Posterior vena cava (tissue), 2 donors: ENCODE results near the gene NBDY. TPM values are rescaled to one million over a fixed set of nuclear protein-coding genes. Genes with fewer than 3 reads are reported as not detected.
"Not testable (repeated sequence)": the region's sequence is repeated elsewhere in the genome, so short reads cannot be mapped to it uniquely, and the experiment has no call there.

Experiments used
- DNase-seq: peaks from one replicate; pipeline ENCODE4 v3.0.0-alpha.2; 2020; ENCODE audit warnings: low spot score
- intact Hi-C, 2 donors: fragments of 100-400 bp; cut with DNase I; formaldehyde crosslinking; loops; one replicate each; pipeline versions ENCODE4 v1.14.1 to v1.14.2; 2022 to 2023
- total RNA-seq, 2 donors: library from RNA; stranded (reverse); fragmentation: NEBNext Ultra II Directional; extraction: Animal tissue kit (Norgen Biotek cat#: 25700); gene quantifications; one replicate each; pipeline ENCODE4 v1.2.1, GENCODE V29; 2021
- donor health status: DM: yes; HTN: yes; CAD: no.
- donor health status: DM: yes; HTN: yes; CAD: no.

The NBDY gene
- total RNA-seq, 2 donors from 2014 or later, result 30.4 to 37.8 TPM

GRCh38 chrX:56796641-56797395 lies 67.8 kb downstream of the NBDY start:
- intact Hi-C loops, result no loop called here
- peak; percentile 24 for DNase-seq

DNA sequence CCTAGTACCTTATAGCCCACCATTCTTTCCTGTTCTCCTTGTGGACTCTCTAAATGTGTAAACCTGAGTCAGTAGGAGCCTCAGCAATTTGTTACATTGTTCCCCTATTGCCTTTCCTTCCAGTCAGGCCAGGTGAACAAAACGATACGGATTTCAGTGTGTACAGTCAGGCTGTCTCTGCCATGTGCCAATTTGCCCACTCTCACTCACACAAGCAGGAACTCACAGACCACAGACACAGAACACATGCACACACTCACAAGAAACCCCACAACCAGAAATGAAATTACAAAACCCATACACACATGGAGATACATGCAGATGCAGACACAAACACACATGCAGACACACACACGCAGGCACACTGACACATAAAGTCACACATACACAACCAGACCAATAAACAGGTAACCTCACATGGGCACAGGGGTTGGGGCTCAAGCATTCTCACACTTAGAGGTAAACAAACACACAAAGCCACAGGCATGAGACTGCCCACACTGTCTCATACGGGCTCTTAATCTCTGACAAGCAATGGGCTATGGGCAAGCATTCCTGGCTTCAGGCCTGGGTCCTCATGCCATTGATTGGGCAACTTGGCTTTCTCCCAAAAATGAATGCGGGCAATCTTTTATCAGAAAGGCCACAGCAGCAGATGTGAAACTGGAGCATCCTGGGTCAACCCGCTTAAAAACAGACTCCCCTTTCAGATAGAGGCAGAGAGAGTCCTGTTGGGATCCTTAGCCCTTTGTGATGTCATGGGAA lies 68.7 kb downstream of the NBDY start:
- DNase-seq, result peak; percentile 48

DNA sequence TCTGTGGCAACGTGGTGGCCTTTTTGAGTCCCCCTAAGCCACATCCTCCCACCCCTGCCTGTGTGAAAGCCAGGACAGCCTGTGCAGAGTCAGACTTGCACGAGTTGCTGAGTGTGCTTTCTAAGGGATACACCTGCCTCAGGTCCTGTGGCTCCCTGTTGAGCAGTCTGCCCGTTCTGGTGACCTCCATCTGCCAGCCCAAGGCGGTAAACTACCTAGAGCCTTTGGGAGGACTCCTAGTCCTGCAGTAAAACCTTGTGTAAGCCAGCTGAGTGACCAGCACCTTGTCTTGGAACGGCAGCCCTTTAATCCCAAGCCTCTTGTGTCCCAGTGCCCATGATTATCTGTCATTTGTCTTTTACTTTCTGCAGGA lies 69.3 kb downstream of the NBDY start:
- peak; percentile 51 for DNase-seq

More for the DNA sequence above, 68.7 kb downstream of the NBDY start:
- intact Hi-C loops, result no loop called here

GRCh38 chrX:56798866-56799758 lies 70.1 kb downstream of the NBDY start:
- peak; percentile 63 for DNase-seq
- intact Hi-C loops, result no loop called here

More for the DNA sequence above, 69.3 kb downstream of the NBDY start:
- intact Hi-C loops, result no loop called here

- DNase-seq, result peak; percentile 38
- intact Hi-C loops, result loop anchor here in 1 of 2 donors (10.0 kb wide), 1 partner anchor 174 kb away; no protein-coding TSS in a partner anchor
Observed at GRCh38 chrX:56800307-56800706, 71.3 kb downstream of the NBDY start.

- DNase-seq, result peak; percentile 35
- intact Hi-C loops, result loop anchor here in 1 of 2 donors (10.0 kb wide), 1 partner anchor 174 kb away; no protein-coding TSS in a partner anchor
Observed at GRCh38 chrX:56800801-56801200, 71.8 kb downstream of the NBDY start.

DNA sequence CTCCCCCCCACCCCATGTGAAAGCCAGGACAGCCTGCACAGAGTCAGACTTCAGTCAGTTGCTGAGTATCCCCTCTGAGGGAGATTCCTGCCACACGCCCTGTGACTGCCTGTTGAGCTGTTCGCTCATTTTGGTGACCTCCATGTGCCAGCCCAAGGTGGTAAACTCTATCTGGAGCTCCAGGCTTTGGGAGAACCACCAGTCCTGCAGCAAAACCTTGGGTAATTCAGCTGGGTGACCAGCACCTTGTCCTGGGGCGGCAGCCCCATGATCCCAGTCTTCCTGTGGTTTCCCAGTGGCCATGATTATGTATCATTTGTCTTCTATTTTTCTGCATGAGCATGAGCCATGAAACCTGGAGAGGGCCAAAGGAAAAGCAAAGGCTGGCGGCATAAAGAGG lies 73.4 kb downstream of the NBDY start:
- intact Hi-C loops, result loop anchor here in 1 of 2 donors (10.0 kb wide), 1 partner anchor 172 kb away; no protein-coding TSS in a partner anchor
- peak; percentile 47 for DNase-seq

DNA sequence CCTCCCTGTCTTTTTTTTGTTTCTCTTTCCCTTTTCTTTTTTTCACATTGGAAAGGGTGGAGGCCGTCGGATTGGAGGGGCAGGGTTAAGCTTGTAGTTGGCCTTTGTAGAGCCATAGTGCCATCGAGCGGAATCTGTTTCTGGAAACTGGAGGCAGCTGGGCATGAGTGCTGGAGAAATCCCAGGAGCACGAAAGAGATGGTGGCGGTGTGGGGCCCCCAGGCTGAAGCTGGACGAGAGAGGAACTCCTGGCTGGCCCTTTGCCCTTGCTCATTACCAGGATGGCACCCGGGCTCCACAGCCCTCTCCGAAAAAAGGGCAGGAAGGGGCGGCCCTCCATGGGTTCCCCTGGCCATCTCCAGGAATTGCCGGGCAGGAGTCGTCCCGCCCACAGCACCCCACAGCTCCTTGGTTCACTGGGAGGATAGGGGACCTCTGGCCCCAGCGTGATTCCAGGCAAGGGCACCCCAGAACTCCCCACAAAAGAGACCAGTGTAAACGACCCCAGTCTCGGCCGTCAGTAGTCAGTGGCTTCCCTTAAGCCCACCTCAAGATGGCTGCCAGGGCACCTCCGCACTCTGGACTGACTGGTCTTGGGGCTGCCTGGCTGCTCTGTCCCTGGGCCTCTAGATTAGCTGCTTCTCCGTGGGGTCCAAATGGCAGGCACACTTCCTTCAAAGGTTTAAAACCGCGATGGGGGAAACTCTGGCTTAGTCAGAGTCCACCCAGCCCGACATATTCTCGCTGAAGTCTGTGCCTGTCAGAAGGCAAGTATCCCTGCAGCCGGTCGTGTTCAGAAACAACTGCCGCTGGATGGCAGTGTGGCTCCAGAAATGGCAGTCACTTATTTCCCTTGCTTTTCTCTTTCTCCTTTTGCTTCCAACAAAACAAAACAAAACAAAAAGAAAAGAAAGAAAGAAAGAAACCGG lies 74.1 kb downstream of the NBDY start:
- peak; percentile 92 for DNase-seq
- intact Hi-C loops, result loop anchor here in 1 of 2 donors (10.0 kb wide), 1 partner anchor 172 kb away; no protein-coding TSS in a partner anchor

- intact Hi-C loops, result loop anchor here in 1 of 2 donors (10.0 kb wide), 1 partner anchor 171 kb away; no protein-coding TSS in a partner anchor
- DNase-seq, result peak; percentile 54
Observed at GRCh38 chrX:56803850-56804681, 75.0 kb downstream of the NBDY start.

- intact Hi-C loops, result loop anchor here in 1 of 2 donors (10.0 kb wide), 1 partner anchor 170 kb away; no protein-coding TSS in a partner anchor
- DNase-seq, result no peak
Observed at GRCh38 chrX:56804867-56805266, 75.8 kb downstream of the NBDY start.

- intact Hi-C loops, result loop anchor here in 1 of 2 donors (10.0 kb wide), 1 partner anchor 169 kb away; no protein-coding TSS in a partner anchor
- DNase-seq, result peak; percentile 38
Observed at GRCh38 chrX:56805399-56805798, 76.4 kb downstream of the NBDY start.

DNA sequence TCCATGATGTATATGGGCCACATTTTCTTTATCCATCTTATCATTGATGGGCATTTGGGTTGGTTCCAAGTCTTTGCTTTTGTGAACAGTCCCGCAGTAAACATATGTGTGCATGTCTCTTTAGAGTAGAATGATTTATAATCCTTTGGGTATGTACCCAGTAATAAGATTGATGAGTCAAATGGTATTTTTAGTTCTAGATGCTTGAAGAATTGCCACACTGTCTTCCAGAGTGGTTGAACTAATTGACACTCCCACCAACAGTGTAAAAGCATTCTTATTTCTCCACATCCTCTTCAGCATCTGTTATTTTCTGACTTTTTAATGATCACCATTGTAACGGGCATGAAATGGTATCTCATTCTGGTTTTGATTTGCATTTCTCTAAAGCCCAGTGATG lies 77.1 kb downstream of the NBDY start:
- intact Hi-C loops, result loop anchor here in 1 of 2 donors (10.0 kb wide), 1 partner anchor 169 kb away; no protein-coding TSS in a partner anchor
- DNase-seq, result not testable (repeated sequence)

- intact Hi-C loops, result no loop called here
- peak; percentile 64 for DNase-seq
Observed at GRCh38 chrX:56811599-56811998, 82.6 kb downstream of the NBDY start.

DNA sequence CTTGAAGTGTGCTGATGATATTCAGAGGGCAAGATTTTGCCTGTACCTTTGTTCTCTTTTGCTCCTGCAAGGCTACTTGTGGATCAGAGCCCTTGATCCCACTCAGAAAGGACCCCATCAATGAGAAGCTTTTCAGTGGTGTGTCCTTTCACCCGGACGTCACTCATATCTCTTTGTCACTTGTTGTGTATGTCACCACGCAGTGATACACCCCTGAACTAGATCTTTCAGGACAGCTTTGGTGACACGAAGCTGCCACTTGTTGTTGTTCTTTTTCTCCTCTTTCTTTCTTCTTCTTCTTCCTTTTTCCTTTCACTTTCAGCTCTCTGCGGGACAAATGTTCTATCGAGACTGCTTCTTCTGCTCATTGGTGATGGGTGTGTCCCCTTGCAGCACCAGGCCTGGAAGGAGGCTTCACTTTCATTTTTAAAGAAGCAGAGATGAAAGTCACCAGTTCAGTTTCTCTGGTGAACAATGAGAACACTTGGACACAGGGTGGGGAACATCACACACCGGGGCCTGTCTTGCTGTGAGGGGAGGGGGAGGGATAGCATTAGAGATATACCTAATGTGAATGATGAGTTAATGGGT lies 83.6 kb downstream of the NBDY start:
- DNase-seq, result no peak

GRCh38 chrX:56813318-56813837 lies 84.3 kb downstream of the NBDY start:
- DNase-seq, result peak; percentile 81
- intact Hi-C loops, result no loop called here

More for the DNA sequence above, 83.6 kb downstream of the NBDY start:
- intact Hi-C loops, result no loop called here

DNA sequence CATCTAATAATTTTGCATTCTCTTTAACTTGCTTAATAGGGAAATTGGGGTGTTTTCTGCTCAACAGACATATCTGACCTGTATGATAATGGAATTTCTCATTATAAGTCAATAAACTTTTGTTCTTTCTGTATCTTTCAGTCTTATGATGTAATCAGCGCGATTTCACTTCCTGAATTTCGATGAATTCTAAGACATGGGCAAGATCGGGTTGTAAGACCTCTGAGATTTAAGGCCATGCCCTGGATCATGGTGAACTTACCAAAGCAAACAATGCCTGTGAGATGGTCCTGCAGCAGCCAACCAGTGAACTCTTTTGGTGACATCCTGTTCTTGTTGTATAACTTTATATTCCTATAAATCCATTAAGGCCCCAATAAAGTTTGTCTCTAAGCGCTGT lies 88.1 kb downstream of the NBDY start:
- intact Hi-C loops, result no loop called here
- no peak for DNase-seq
